Stimulated activated CD4-positive, alpha-beta T cell treated with anti-CD3 and anti-CD28 coated beads, Interleukin-12 subunit alpha, Interleukin-12 subunit beta, amount 100 ng/mL, for 4 hours (primary cell): Measurements from ENCODE around the gene PTPRM.

ENCODE experiments used
- DNase-seq: peaks from one replicate; pipeline ENCODE4 v3.0.0-alpha.2; 2020

PTPRM gene

DNA sequence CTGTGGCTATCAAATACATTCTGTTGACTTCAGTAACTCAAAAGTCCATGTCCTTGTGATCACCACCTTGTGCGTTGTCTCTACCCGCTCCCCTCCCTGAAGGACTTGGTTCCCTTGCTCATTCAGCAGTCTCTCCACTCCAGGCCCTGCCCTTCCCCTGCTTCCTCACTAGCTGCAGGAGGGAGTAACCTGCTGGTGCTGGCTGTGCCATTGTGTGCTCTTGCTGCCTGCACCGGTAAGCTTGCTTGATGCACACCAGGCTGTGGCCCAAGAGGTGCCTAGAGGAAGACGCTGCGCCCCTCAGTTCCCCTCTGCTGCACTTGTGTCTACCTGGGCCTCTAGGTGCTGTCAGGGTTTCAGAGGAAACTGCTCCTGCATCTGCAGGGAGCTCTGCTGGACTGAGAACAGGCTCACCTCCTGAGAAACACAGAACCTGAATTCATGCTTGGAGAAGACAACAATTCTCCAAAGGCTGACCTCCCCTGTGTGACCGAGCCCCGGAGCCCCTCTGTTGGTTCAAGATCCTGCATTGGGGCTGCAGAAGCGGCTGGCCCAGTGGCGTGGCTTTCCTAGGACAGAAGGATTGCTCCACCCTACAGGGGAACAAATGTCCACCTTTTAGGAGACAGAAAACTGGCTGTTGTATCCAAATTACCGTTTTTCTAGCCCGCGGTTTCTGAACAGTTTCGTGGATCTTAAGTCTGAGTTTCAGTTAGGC is 33.6 kb downstream of the PTPRM start:
- DNase-seq = no peak

DNA sequence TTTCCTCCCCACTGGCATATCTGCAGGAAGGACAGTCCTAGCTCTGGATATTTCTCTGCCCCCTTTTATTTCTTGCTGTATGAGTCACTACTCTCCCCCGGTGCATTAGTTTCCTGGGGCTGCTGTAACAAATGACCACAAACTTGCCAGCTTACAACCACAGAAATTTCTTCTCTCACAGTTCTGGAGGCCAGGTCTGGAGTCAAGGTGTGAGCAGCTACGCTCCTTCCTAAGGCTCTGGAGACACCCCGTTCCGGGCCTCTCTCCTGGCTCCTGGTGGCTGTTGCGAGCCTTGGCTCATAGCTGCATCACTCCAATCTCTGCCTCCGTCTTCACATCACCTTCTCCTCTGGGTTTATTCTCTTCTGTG is 34.1 kb downstream of the PTPRM start:
- DNase-seq = no peak

DNA sequence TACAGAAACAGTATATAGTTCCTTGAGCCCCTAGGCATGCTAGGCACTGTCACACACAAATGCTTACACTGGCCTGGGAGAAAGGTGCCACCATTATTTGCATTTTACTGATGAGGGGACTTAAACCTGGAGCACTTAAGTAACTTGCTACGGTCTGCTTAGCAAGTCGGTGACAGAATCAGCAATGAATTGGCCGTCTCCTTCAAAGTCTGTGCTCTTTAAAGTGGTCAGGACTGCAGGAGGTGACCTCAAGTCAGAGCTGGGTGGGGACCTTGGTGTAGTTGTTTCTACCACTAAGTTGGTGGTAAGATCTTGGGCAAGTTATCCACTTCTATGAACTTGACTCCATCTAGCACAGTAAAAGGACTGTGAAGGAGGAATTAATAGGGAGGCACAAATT is 34.8 kb downstream of the PTPRM start:
- no peak for DNase-seq

- DNase-seq = no peak
Measured at GRCh38 chr18:7603259-7604000, 36.3 kb downstream of the PTPRM start.

GRCh38 chr18:7604361-7604760 is 37.2 kb downstream of the PTPRM start:
- no peak for DNase-seq

DNA sequence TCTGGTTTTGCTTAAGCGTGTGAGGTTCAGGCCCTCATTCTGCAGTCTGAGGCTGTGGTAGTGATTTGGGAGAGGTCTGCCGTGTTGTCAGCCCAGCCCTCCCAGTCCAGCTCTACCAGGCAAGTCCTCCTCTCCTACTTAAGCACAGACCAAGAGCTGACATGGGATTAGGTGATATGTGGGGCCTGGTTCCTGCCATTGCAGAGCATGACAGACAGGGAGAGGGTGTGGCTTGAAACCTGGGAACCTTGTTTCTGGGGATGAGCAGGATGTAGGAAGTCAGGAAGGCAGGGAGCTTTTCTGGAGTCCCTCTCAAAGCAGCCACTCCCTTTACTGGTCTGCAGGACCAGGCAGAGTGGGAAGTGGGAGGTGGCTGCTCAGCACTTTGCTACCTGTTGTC is 38.6 kb downstream of the PTPRM start:
- DNase-seq = no peak

DNA sequence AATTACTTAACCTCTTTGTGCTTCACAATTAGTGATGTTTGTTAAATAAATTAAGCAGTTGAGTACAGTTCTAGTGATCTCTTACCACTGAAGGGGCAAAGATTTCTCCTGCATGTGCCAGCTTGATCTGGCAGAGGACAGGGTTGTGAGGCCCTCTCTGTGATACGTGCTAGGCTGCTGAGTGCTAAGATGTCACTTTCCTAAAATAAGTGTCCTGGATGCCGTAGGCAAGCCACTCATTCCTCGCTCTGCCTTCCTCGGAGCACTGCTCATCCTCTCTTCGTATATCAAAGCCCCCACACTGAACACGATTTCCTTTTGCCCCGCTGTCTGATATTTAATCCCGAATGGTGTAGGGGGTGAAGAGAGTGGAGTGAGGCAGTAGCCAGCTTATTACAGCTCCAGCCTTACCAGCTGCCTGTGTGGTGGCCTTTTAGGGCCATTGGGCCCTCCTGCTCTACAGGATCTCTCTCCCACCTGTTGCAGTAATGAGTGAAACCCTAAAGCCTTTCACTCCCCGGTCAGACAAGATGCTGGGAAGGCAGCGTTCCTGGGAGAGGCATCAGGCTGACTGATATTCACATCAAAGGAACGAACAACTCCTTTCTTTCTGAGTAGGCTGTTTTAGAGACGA is 40.5 kb downstream of the PTPRM start:
- DNase-seq = no peak

GRCh38 chr18:7608174-7608550 is 41.0 kb downstream of the PTPRM start:
- DNase-seq = no peak

GRCh38 chr18:7608781-7609201 is 41.7 kb downstream of the PTPRM start:
- no peak for DNase-seq

DNA sequence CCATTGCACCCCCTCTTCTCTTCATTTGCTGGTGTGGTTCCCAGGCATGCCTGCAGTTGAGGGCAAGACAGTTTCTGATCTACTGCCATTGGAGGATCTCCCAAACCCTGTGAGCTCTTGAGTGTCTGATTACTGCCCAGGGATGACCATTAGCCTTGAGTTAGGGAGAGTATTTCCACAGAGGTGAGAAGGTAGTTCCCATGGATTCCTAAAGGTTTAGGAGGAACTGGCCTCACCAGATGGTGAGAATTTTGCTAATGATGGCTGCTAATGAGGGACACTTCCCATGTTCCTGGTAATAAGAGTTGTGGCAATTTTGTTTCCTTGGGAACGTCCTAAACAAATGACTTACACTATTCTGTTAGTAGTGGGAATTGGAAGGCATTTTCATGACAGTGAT is 42.5 kb downstream of the PTPRM start:
- DNase-seq = no peak

DNA sequence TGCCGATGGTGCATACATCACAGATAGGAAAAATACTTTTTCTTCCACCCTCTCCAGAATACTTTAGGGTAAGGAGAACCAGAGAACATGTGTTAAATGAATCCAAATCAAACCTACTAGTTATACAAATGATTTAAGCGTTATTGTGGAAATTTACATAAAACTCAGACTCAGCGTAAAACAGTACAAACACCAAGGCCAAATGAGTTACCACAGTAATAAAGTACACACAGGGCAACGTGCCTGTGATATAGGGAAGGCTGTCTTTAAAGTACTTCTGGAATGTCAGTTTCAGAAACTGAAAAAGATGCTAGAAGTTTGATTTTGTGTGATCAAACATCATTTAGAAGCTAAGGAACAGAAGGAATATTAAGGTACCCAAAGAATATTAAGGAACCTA is 46.9 kb downstream of the PTPRM start:
- DNase-seq = no peak

DNA sequence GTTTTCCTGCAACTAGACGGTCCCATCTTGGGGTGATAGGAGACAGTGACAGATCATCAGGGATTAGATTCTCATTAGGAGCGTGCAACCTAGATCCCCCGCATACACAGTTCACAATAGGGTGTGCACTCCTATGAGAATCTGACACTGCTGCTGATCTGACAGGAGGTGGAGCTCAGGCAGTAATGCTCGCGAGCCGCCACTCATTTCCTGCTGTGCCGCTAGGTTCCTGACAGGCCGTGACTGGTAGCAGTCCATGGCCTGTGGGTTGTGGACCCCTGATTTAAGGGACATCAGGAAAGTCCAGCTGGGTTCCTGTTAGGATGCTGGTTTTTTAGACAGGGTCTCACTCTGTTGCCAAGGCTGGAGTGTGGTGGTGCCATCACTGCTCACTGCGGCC is 48.7 kb downstream of the PTPRM start:
- no peak for DNase-seq

GRCh38 chr18:7616661-7617060 is 49.5 kb downstream of the PTPRM start:
- DNase-seq = no peak

DNA sequence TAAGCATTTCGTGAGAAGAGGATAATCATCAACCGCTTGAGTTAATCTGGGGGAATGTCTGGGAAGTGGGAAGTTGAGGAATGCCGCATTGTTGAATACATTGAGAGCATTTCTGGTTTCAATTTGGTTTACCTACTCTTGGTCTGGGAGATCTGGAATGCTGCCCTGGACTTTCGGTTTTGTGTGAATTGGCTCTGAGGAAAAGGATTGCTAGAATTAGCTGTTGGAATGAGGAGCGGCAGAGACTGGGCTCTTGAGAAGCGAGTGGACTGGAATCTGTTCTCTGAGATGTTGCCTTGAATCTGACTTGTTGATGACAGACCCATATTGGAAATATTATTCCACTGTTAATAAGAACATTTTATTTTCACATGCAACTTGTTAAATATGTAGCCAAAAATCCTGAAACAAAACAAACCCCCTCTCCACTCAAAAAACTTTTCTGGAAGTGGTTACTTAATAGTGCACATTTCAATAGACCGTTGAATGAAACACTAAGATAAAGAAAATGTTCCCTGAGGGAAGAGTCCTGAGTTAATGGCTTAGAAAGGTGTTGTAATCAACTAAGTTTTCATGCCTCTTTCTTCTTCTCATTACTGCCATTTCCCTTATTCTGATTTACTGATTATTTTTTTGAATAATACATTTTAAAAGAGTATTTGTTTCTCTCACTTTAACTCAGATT is 50.8 kb downstream of the PTPRM start:
- no peak for DNase-seq

DNA sequence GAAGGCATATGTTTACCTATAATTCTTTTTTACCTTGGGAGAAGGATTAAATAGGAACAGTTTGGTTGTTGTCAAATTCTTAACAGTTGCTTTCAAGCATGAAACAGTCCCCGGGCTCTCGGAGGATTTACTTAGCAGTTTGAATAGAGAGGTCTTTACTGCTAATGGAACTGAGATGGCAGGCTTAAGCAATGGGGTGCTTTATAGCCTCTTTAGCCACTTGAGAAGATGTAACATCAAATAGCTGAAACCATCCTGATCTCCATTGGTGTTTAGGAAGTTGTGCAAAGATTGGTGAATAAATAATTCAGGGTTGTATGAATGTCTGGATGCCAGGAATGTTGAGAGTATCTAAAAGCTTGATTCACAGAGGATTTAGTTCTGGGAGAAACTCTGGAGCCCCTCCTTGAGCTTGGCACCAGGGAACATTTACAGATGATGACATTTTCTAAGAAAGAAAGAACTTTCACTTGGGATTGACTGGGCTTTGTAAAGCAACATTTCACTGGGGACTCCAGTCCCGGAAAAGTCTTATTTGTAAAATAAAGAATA is 51.9 kb downstream of the PTPRM start:
- DNase-seq = no peak

DNA sequence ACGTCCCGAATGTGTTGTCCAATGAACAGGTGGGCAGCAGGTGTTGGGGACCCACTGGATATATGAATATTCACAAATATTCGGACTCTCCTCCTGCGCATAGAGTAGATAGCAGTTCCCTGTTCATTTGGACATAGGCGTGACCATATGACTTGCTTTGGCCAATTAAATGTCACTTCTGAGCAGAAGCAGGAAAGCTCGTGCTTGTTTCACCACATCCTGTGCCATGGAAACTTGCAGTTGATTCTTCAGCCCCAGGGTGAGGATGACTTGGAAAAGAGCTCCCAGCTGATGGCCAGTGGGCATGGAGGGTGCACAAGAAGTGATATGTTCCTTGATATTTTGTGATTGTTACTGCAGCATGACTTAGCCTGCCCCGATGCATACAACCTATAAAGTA is 52.6 kb downstream of the PTPRM start:
- DNase-seq = no peak

DNA sequence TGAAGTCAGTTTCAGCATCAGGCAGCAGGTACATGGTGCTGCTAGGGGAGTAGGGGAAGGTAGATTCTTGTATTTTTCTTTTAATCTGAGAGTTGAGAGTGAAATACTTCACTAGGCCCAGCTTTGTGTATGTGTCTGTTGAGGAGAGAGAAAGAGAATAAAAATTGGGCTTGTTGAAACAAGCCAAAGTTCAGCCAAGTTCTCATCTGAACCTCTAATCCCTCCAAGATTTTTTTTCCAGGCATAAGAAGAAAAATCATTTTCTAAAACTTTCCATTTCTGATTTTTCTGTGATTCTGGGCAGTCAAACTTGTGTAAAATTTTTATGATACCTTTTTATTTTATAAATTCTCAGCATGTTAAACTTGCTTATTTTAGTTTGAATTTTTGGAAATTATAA is 55.6 kb downstream of the PTPRM start:
- DNase-seq = no peak

DNA sequence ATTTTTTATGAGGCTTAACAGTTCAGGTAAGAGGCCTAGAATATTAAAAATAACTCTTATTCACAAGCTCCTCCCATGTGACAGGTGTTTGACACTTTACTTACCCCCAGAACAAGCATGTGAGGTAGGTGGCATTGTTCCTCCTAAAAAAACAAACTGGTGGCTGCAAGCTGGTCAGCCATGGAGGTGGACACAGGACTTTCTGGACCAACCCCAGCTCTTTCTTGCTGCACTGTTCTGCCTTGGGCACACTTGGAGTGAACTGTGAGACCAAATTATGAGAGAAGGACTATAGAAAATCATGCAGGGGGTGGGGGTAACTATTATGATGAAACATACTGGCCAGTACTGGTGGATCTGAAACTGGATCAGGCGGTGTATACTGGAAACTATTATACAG is 56.6 kb downstream of the PTPRM start:
- no peak for DNase-seq

DNA sequence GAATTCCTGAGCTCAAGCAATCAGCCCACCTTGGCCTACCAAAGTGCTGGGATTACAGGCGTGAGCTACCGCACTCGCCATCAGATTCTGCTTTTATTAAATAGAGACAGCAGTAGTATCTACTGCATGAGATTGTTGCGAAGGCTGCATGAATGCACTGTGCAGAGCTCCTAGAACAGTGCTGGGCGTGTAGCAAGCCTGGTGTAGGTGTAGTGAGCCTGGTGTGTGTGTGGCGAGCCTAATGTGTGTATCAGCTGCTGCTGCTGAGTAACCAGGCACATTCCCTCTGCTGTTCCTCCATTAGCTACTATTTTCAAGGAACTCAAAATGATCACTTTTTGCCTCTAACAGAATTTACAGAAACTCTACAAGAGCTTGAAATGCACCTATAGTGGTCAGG is 57.6 kb downstream of the PTPRM start:
- no peak for DNase-seq

DNA sequence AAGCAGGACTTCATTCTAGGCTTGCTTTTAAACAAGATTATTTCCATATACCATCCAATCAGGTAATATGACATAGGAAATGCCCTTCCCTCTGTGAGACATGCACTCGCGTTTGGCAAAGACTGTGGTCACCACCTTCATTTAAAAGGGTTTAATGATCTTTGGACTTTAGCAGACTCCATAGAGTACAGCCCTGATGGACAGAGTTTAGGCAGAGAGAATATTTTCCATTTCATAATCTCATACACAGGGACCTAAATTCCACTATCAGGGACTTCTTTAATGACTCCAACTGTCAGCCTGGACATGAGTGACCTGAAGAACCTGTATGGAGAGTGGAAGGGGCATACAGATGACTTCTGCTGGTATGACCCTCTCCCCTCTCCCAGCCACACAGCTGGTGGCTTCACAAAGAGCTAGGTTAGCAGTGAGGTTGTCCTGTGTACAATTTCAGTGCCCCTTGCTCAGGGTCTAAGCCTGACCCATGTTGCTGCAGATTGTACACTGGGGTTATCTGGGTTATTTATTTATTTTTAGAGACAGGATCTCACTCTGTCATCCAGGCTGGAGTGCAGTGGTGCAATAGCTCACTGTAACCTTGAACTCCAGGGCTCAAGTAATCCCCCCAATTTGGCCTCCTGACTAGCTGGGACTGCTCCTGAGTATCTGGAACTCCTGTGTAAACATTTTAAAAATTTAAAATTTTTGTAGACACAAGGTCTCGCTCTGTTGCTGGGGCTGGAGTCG is 59.2 kb downstream of the PTPRM start:
- DNase-seq = no peak

GRCh38 chr18:7626922-7627440 is 59.9 kb downstream of the PTPRM start:
- no peak for DNase-seq

GRCh38 chr18:7629416-7629815 is 62.3 kb downstream of the PTPRM start:
- no peak for DNase-seq
